Loucy (cell line): ENCODE results near the gene LMF1.

Experiments
- H2AFZ ChIP-seq: fragments of 200-600 bp; sonication (generic); 2 replicates; pipeline ENCODE4 v1.6.0; 2016; ENCODE audit warnings: antibody characterized with exemption, mild to moderate bottlenecking, low read length, moderate library complexity
- H3F3A ChIP-seq: fragments of 200-600 bp; 2 replicates; pipeline ENCODE4 v1.6.0; 2016; ENCODE audit warnings: antibody characterized with exemption, low read depth, mild to moderate bottlenecking
- H3K27me3 ChIP-seq: fragments of 200-600 bp; sonication (generic); 2 replicates; pipeline ENCODE4 v1.6.1; 2014; ENCODE audit warnings: low read length, mild to moderate bottlenecking; ENCODE audit not compliant: insufficient read depth, poor library complexity, severe bottlenecking
- H3K36me3 ChIP-seq: fragments of 200-600 bp; sonication (generic); 2 replicates; pipeline ENCODE4 v1.6.1; 2016; ENCODE audit warnings: low read length; ENCODE audit not compliant: insufficient read depth
- H3K4me1 ChIP-seq: fragments of 200-600 bp; sonication (generic); 2 replicates; pipeline ENCODE4 v1.5.1; 2014; ENCODE audit warnings: low read length, mild to moderate bottlenecking; ENCODE audit not compliant: insufficient read depth, poor library complexity, severe bottlenecking
- H3K4me2 ChIP-seq: fragments of 200-600 bp; sonication (generic); 2 replicates; pipeline ENCODE4 v1.6.0; 2014; ENCODE audit warnings: antibody characterized with exemption, low read length, low read depth, mild to moderate bottlenecking; ENCODE audit not compliant: poor library complexity, severe bottlenecking
- H3K4me3 ChIP-seq: fragments of 200-600 bp; sonication (generic); 2 replicates; pipeline ENCODE4 v1.5.1; 2014; ENCODE audit warnings: low read length, mild to moderate bottlenecking, mixed read lengths; ENCODE audit not compliant: poor library complexity, severe bottlenecking
- H3K79me2 ChIP-seq: fragments of 200-600 bp; sonication (generic); 2 replicates; pipeline ENCODE4 v1.6.1; 2014; ENCODE audit warnings: low read length; ENCODE audit not compliant: insufficient read depth
- H3K9ac ChIP-seq: fragments of 200-600 bp; sonication (generic); 2 replicates; pipeline ENCODE4 v1.6.0; 2014; ENCODE audit warnings: mild to moderate bottlenecking, low read depth, low read length, moderate library complexity; ENCODE audit not compliant: poor library complexity, severe bottlenecking
- H3K9me2 ChIP-seq: fragments of 200-600 bp; sonication (generic); replicated peaks from 2 replicates; pipeline ENCODE4 v1.6.1; 2016; ENCODE audit warnings: low read depth, low read length, mixed read lengths
- H3K9me3 ChIP-seq: fragments of 200-600 bp; sonication (generic); 2 replicates; pipeline ENCODE4 v1.6.1; 2014; ENCODE audit warnings: mild to moderate bottlenecking, antibody characterized with exemption, low read length, low read depth; ENCODE audit not compliant: insufficient read depth
- H4K20me1 ChIP-seq: fragments of 200-600 bp; sonication (generic); 2 replicates; pipeline ENCODE4 v1.6.0; 2014; ENCODE audit warnings: antibody characterized with exemption, low read length, mild to moderate bottlenecking; ENCODE audit not compliant: insufficient read depth, poor library complexity, severe bottlenecking
- EZH2phosphoT487 ChIP-seq: fragments of 200-600 bp; IDR thresholded peaks from 2 replicates; pipeline ENCODE4 v1.6.1; 2018; ENCODE audit warnings: antibody characterized with exemption, mild to moderate bottlenecking, moderate library complexity, borderline replicate concordance
- TF ChIP-seq, protein P1 (sequence below): fragments of 200-600 bp; sonication (generic); conservative IDR thresholded peaks from 2 replicates; pipeline ENCODE4 v1.5.1; 2014; ENCODE audit warnings: mild to moderate bottlenecking, antibody characterized with exemption, low read length

LMF1 gene

DNA sequence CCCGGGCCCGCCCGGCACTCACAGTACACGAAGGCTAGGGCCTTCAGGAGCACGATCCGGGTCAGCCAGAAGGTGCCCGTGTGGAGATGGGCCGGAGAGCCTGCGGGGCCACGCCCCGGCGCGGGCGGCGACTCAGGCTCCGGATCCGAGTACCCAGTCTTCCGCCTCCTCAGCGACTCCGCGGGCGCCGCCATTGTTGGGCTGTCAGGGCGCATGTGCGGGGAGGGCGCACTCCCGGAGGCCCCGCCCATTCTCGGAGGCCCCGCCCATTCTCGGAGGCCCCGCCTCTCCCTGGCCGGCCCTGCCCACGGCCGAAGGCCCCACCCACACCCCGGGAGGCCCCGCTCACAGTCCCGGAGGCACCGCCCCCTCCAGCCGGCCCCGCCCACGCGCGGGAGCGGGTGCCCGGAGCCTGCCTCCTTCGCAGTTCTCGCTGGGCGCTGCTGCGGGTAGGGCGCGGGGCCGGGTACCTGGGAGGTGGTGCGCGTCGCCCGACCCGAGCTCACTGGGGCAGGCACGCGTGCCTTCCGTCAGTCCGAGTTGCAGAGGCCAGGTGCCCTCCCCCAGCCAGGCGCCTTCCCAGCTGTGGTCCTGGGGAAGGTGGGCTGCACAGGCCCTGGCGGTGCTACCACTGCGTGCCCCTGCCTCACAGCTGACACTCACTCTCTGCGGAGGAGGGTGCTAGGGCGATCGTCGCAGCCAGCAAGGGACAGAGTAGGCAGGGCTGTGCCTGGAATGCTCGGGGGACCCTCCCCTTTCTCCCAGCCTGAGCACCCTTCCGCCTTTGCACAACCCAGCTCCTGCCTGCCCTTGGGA, at the start of gene LMF1:
LMF1 (minus strand) TSS at position 219 of the 816 bp plus-strand sequence; CDS start at position 215, 4 bp downstream.
- H3F3A ChIP-seq: no peaks in the 10 kb centered on the region
- H3K27me3 ChIP-seq: no peaks in the 10 kb centered on the region
- TF ChIP-seq EZH2phosphoT487: no peak
- peak within 1 kb of the TSS; percentile 81 for H3K4me3 ChIP-seq
- peak within 1 kb of the TSS; percentile 83 for H2AFZ ChIP-seq
- H3K4me2 ChIP-seq: peak within 1 kb of the TSS; percentile 73
- no peaks in the 10 kb centered on the region for H3K4me1 ChIP-seq
- no peaks in the 10 kb centered on the region for H4K20me1 ChIP-seq
- H3K9ac ChIP-seq: peak within 1 kb of the TSS; percentile 82
- no peaks in the 10 kb centered on the region for H3K9me2 ChIP-seq
- H3K79me2 ChIP-seq: no peaks in the 10 kb centered on the region; the same call in 1 of the 2 replicates
- no peaks in the 10 kb centered on the region for H3K36me3 ChIP-seq
- no peaks in the 10 kb centered on the region for H3K9me3 ChIP-seq

DNA sequence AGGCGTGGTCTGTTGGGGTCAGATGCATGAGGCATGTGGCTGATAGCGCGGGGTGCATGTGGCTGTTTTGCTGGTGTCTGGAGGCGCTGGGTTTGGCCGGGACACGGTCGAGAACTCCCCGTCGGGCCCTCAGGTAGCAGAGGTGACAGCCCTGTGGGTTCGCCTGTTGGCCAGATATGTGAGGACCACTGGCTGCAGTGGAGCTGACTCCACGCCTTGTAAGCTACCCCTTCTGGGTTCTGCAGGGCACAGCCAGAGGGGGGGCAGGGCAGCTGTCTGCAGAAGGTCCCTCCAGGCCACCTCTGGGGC, 49.3 kb upstream of the LMF1 start:
- TF ChIP-seq, protein P1, sequence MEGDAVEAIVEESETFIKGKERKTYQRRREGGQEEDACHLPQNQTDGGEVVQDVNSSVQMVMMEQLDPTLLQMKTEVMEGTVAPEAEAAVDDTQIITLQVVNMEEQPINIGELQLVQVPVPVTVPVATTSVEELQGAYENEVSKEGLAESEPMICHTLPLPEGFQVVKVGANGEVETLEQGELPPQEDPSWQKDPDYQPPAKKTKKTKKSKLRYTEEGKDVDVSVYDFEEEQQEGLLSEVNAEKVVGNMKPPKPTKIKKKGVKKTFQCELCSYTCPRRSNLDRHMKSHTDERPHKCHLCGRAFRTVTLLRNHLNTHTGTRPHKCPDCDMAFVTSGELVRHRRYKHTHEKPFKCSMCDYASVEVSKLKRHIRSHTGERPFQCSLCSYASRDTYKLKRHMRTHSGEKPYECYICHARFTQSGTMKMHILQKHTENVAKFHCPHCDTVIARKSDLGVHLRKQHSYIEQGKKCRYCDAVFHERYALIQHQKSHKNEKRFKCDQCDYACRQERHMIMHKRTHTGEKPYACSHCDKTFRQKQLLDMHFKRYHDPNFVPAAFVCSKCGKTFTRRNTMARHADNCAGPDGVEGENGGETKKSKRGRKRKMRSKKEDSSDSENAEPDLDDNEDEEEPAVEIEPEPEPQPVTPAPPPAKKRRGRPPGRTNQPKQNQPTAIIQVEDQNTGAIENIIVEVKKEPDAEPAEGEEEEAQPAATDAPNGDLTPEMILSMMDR: no peak
- no peak for TF ChIP-seq EZH2phosphoT487
- H3K9ac ChIP-seq: no peak overlapping the region
- H3K4me3 ChIP-seq: no peak overlapping the region
- no peak overlapping the region for H3K4me2 ChIP-seq
- H3K4me1 ChIP-seq: no peaks in the 10 kb centered on the region
- no peaks in the 10 kb centered on the region for H3K27me3 ChIP-seq
- no peaks in the 10 kb centered on the region for H3K79me2 ChIP-seq
- H3K36me3 ChIP-seq: no peaks in the 10 kb centered on the region
- no peaks in the 10 kb centered on the region for H3F3A ChIP-seq
- H3K9me3 ChIP-seq: no peaks in the 10 kb centered on the region
- no peaks in the 10 kb centered on the region for H3K9me2 ChIP-seq
- no peaks in the 10 kb centered on the region for H4K20me1 ChIP-seq
- H2AFZ ChIP-seq: no peak overlapping the region

DNA sequence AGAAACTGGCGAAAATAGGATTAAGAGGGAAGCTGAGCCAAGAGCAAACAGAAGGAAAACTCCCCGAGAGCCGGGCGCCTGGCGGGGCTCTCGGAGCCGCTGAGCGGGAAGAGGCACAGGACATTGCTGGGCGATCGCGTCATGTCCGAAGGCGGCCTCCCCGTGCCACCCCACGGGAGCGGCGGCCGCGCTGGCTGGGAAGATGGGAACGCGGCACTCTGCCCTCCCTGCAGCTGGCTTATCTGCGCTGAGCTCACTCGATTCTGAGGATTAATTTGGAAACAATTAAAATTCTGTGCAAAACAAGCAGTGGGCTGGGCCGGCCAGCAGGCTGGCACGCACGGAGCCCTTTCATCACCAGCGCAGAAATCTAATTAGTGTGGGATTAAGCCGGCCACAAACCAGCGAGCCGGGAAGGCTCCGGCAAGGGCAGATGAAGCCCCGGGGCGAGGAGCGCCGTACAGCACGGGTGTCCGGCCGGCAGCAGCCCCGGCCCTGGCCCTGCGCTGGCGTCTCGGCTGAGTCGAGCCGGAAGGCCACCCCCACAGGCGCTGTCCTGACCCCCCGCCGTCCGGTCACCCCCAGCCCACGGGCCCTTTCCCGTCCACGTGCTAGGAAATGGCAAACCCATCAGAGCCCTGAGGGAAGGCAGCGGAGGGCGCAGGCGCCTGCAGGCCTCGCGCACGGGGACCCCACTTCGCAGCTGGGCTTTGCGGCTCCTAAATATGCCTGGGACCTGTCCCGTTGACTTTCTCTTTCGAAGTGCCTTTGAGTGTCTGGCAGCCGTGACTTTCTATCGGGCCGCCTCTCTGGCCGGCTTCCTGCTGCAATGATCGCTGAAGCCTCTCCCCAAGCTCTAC, 48.7 kb upstream of the LMF1 start:
- no peaks in the 10 kb centered on the region for H3K9me2 ChIP-seq
- H3K9me3 ChIP-seq: no peaks in the 10 kb centered on the region
- H3K9ac ChIP-seq: no peak overlapping the region
- no peak overlapping the region for H3K4me3 ChIP-seq
- H3F3A ChIP-seq: no peaks in the 10 kb centered on the region
- no peaks in the 10 kb centered on the region for H3K4me1 ChIP-seq
- H4K20me1 ChIP-seq: no peaks in the 10 kb centered on the region
- TF ChIP-seq EZH2phosphoT487: no peak
- TF ChIP-seq, protein P1: no peak
- no peaks in the 10 kb centered on the region for H3K36me3 ChIP-seq
- no peaks in the 10 kb centered on the region for H3K79me2 ChIP-seq
- H2AFZ ChIP-seq: no peak overlapping the region
- no peak overlapping the region for H3K4me2 ChIP-seq
- H3K27me3 ChIP-seq: no peaks in the 10 kb centered on the region
